A549 (cell line): ENCODE measurements around the gene ELFN1. TPM values are rescaled to one million over a fixed set of nuclear protein-coding genes. Genes with fewer than 3 reads are reported as not detected.

Source experiments
- ATAC-seq, 2 experiments: fragments of 200-7000 bp in 1 of 2; fragments of >200 bp in 1 of 2; cut with Nextera tagmentation in 1 of 2; cut with Tn5 transposase in 1 of 2; 3 replicates each; pipeline versions ENCODE4 v1.8.0 to v1.9.1; 2018 to 2020; ENCODE audit warnings: mild to moderate bottlenecking in 1 of 2, moderate library complexity in 1 of 2
- CTCF ChIA-PET: fragments of 300-600 bp; sonication (Branson Sonifier 250); formaldehyde crosslinking; extraction: SDS; loops from one replicate; lab custom pipeline; 2021; ENCODE audit warnings: antibody characterized with exemption, inconsistent platforms; lab: Yijun Ruan, JAX
- POLR2A ChIA-PET: fragments of 350-600 bp; formaldehyde crosslinking; extraction: SDS; loops from one replicate; lab custom pipeline; 2021; ENCODE audit warnings: antibody characterized with exemption, inconsistent platforms; lab: Yijun Ruan, JAX
- DNase-seq, 2 experiments: peaks; one replicate each; pipeline versions ENCODE4 v3.0.0 to v3.0.0-alpha.2; 2011 to 2016; ENCODE audit warnings: low read depth in 1 of 2, low spot score in 1 of 2
- FAIRE-seq: peaks from 2 replicates; lab custom pipeline; 2011; peaks lifted over from hg19 to GRCh38; lab: Jason Lieb, UNC
- H3K27ac ChIP-seq, 2 experiments: fragments of >200 bp; sonication (Bioruptor Twin); formaldehyde crosslinking; 3 replicates each; pipeline ENCODE4 v1.5.1; 2016 to 2017
- H3K4me1 ChIP-seq: fragments of >200 bp; sonication (Bioruptor Twin); formaldehyde crosslinking; 3 replicates; pipeline ENCODE4 v1.6.1; 2016
- H3K4me2 ChIP-seq: fragments of >200 bp; sonication (Bioruptor Twin); formaldehyde crosslinking; 3 replicates; pipeline ENCODE4 v1.6.1; 2016
- H3K4me3 ChIP-seq: fragments of >200 bp; sonication (Bioruptor Twin); formaldehyde crosslinking; 3 replicates; pipeline ENCODE4 v1.5.1; 2016
- H3K9me3 ChIP-seq: fragments of >200 bp; sonication (Bioruptor Twin); formaldehyde crosslinking; 3 replicates; pipeline ENCODE4 v1.6.1; 2016
- CHD2 ChIP-seq: fragments of 150-350 bp; IDR thresholded peaks from 2 replicates; pipeline ENCODE4 v1.6.1; 2014; ENCODE audit warnings: low read length; ENCODE audit not compliant: partially characterized antibody
- EHMT2 ChIP-seq: fragments of 200-600 bp; sonication (generic); IDR thresholded peaks from 2 replicates; pipeline ENCODE4 v1.6.1; 2016; ENCODE audit warnings: antibody characterized with exemption, low read depth, mild to moderate bottlenecking, moderate library complexity
- FOSB ChIP-seq: fragments of 250-450 bp; sonication (Bioruptor Pico); IDR thresholded peaks from 2 replicates; pipeline ENCODE4 v1.5.0; 2020; ENCODE audit warnings: mild to moderate bottlenecking, moderate library complexity
- FOXS1 ChIP-seq: fragments of 250-450 bp; sonication (Bioruptor Pico); IDR thresholded peaks from 2 replicates; pipeline ENCODE4 v1.5.0; 2020; ENCODE audit warnings: mild to moderate bottlenecking, moderate library complexity
- HEYL ChIP-seq: fragments of 250-450 bp; sonication (Bioruptor Pico); IDR thresholded peaks from 2 replicates; pipeline ENCODE4 v1.8.0; 2021; ENCODE audit warnings: mild to moderate bottlenecking, moderate library complexity
- HOXA7 ChIP-seq: fragments of 250-450 bp; sonication (Bioruptor Pico); IDR thresholded peaks from 2 replicates; pipeline ENCODE4 v1.5.0; 2020; ENCODE audit warnings: mild to moderate bottlenecking, moderate library complexity
- HOXB5 ChIP-seq: fragments of 250-450 bp; sonication (Bioruptor Pico); IDR thresholded peaks from 2 replicates; pipeline ENCODE4 v1.5.0; 2020; ENCODE audit warnings: mild to moderate bottlenecking, moderate library complexity
- KDM5A ChIP-seq: fragments of 200-600 bp; sonication (generic); IDR thresholded peaks from 2 replicates; pipeline ENCODE4 v1.6.1; 2016; ENCODE audit warnings: antibody characterized with exemption, mild to moderate bottlenecking
- MAFK ChIP-seq: fragments of 450-650 bp; IDR thresholded peaks from 2 replicates; pipeline ENCODE4 v1.6.1; 2014; ENCODE audit not compliant: partially characterized antibody
- MYC ChIP-seq: IDR thresholded peaks from 2 replicates; pipeline ENCODE4 v1.6.1; 2012; ENCODE audit warnings: mild to moderate bottlenecking, inconsistent platforms, low read length, improper control_type of control experiment, borderline replicate concordance
- NPAS2 ChIP-seq: fragments of 250-450 bp; sonication (Bioruptor Pico); IDR thresholded peaks from 2 replicates; pipeline ENCODE4 v1.8.0; 2022; ENCODE audit warnings: mild to moderate bottlenecking, moderate library complexity, borderline replicate concordance
- PHF8 ChIP-seq: fragments of 200-600 bp; sonication (generic); IDR thresholded peaks from 2 replicates; pipeline ENCODE4 v1.6.1; 2016; ENCODE audit warnings: low read depth, mild to moderate bottlenecking, antibody characterized with exemption, moderate library complexity, borderline replicate concordance
- POLR2A ChIP-seq: IDR thresholded peaks from 2 replicates; pipeline ENCODE4 v1.6.1; 2012; ENCODE audit warnings: mild to moderate bottlenecking, low read length
- POLR2AphosphoS2 ChIP-seq: conservative IDR thresholded peaks from 2 replicates; pipeline ENCODE4 v1.6.1; 2012; ENCODE audit warnings: low read length, improper control_type of control experiment, inconsistent platforms
- RAD21 ChIP-seq, 2 experiments: fragments of >200 bp in 1 of 2; sonication (Bioruptor Twin) in 1 of 2; formaldehyde crosslinking in 1 of 2; IDR thresholded peaks in 1 of 2; conservative IDR thresholded peaks in 1 of 2; 2 replicates in 1 of 2; 3 replicates in 1 of 2; pipeline ENCODE4 v1.6.1; 2012 to 2018; ENCODE audit warnings: inconsistent platforms in 1 of 2
- RARB ChIP-seq: fragments of 250-450 bp; sonication (Bioruptor Pico); IDR thresholded peaks from 2 replicates; pipeline ENCODE4 v1.8.0; 2021; ENCODE audit warnings: mild to moderate bottlenecking, moderate library complexity
- RCOR1 ChIP-seq: fragments of 150-350 bp; IDR thresholded peaks from 2 replicates; pipeline ENCODE4 v1.6.1; 2014; ENCODE audit warnings: antibody characterized with exemption, low read length, low read depth
- RNF2 ChIP-seq: fragments of 200-600 bp; sonication (generic); IDR thresholded peaks from 2 replicates; pipeline ENCODE4 v1.6.1; 2016; ENCODE audit warnings: low read depth, mild to moderate bottlenecking, antibody characterized with exemption, moderate library complexity, borderline replicate concordance
- TP53 ChIP-seq: fragments of 250-450 bp; sonication (Bioruptor Pico); IDR thresholded peaks from 2 replicates; pipeline ENCODE4 v1.5.0; 2021; ENCODE audit warnings: mild to moderate bottlenecking, moderate library complexity
- ZC3H11A ChIP-seq: fragments of 450-650 bp; IDR thresholded peaks from 2 replicates; pipeline ENCODE4 v1.6.1; 2014; ENCODE audit warnings: antibody characterized with exemption, mild to moderate bottlenecking
- ZNF302 ChIP-seq: fragments of 250-450 bp; sonication (Bioruptor Pico); IDR thresholded peaks from 2 replicates; pipeline ENCODE4 v1.9.0; 2021; ENCODE audit warnings: inconsistent platforms, mild to moderate bottlenecking, moderate library complexity
- WGBS: methylation state at CpG from one replicate; pipeline ENCODE4 v1.1.6; 2017; ENCODE audit errors: missing lambda C conversion rate; 5-methylcytosine and 5-hydroxymethylcytosine counted together
- polyA plus RNA-seq, 4 experiments: library from polyadenylated mRNA; depleted of rRNA in 3 of 4; stranded (reverse); fragments of >200 nt; fragmentation: RNase III in 1 of 4; extraction: RNeasy Plus Mini Kit Qiagen cat#74134 plus additional on column Dnase treatment in 1 of 4; gene quantifications; 2 replicates in 3 of 4; 3 replicates in 1 of 4; pipeline ENCODE4 v1.2.3, GENCODE V29; 2011 to 2017
- TF ChIP-seq, protein P1 (sequence below): fragments of 450-650 bp; IDR thresholded peaks from 2 replicates; pipeline ENCODE4 v1.6.1; 2014; ENCODE audit warnings: antibody characterized with exemption
- TF ChIP-seq, protein P2 (sequence below): fragments of 250-450 bp; sonication (Bioruptor Pico); IDR thresholded peaks from 2 replicates; pipeline ENCODE4 v1.5.0; 2021; ENCODE audit warnings: mild to moderate bottlenecking, moderate library complexity, borderline replicate concordance
- TF ChIP-seq, protein P3 (sequence below): IDR thresholded peaks from 2 replicates; pipeline ENCODE4 v1.6.1; 2012

Gene ELFN1
- polyA plus RNA-seq, 2 of the 4 experiments (the other 2 are of a cell fraction), result 0.08 to 0.10 TPM

DNA sequence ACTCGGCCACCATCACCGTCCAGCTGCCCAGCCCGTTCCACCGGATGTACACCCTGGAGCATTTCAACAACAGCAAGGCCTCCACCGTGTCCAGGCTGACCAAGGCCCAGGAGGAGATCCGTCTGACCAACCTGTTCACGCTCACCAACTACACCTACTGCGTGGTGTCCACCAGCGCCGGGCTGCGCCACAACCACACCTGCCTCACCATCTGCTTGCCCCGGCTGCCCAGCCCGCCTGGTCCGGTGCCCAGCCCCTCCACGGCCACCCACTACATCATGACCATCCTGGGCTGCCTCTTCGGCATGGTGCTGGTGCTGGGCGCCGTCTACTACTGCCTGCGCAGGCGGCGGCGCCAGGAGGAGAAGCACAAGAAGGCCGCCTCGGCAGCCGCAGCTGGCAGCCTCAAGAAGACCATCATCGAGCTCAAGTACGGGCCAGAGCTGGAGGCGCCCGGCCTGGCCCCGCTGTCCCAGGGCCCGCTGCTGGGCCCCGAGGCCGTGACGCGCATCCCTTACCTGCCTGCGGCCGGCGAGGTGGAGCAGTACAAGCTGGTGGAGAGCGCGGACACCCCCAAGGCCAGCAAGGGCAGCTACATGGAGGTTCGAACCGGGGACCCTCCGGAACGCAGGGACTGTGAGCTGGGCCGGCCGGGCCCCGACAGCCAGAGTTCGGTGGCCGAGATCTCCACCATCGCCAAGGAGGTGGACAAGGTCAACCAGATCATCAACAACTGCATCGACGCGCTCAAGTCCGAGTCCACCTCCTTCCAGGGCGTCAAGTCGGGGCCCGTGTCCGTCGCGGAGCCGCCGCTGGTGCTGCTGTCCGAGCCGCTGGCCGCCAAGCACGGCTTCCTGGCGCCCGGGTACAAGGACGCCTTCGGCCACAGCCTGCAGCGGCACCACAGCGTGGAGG is 75.8 kb downstream of the ELFN1 start:
- ChIA-PET POLR2A (no interaction called here), CTCF (no interaction called here)
- no peak for ATAC-seq
- no peak for DNase-seq
- H3K4me2 ChIP-seq, result no peak overlapping the region
- 82% methylated on average over 55 of the region's 72 CpGs for WGBS
- H3K27ac ChIP-seq, result no peak overlapping the region
- H3K4me3 ChIP-seq, result no peak overlapping the region
- H3K4me1 ChIP-seq, result peaks cover 3% of the 10 kb centered on the region; the same call in 1 of the 3 replicates
- FAIRE-seq, result no peak
- no peaks in the 10 kb centered on the region for H3K9me3 ChIP-seq
- TF ChIP-seq POLR2A, result no peak
- no peak for TF ChIP-seq FOXS1
- TF ChIP-seq RAD21 (conservative IDR thresholded peaks at IDR 0.05 in 1 of 2, IDR thresholded peaks at IDR 0.05 in 1 of 2), result no peak
- TF ChIP-seq, protein P1, sequence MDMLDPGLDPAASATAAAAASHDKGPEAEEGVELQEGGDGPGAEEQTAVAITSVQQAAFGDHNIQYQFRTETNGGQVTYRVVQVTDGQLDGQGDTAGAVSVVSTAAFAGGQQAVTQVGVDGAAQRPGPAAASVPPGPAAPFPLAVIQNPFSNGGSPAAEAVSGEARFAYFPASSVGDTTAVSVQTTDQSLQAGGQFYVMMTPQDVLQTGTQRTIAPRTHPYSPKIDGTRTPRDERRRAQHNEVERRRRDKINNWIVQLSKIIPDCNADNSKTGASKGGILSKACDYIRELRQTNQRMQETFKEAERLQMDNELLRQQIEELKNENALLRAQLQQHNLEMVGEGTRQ, result no peak
- TF ChIP-seq FOSB, result no peak
- TF ChIP-seq RNF2, result no peak
- no peak for TF ChIP-seq TP53
- TF ChIP-seq PHF8, result no peak
- TF ChIP-seq POLR2AphosphoS2, result no peak

DNA sequence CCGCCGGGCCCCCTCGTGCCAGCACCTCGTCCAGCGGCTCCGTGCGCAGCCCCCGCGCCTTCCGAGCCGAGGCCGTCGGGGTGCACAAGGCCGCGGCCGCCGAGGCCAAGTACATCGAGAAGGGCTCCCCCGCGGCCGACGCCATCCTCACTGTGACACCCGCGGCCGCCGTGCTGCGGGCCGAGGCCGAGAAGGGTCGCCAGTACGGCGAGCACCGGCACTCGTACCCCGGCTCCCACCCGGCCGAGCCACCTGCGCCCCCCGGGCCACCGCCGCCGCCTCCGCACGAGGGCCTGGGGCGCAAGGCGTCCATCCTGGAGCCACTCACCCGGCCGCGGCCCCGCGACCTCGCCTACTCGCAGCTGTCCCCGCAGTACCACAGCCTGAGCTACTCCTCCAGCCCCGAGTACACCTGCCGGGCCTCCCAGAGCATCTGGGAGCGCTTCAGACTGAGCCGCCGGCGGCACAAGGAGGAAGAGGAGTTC is 76.5 kb downstream of the ELFN1 start:
- ChIA-PET POLR2A (no interaction called here), CTCF (no interaction called here)
- Histone ChIP-seq H3K27ac (no peak overlapping the region), H3K4me2 (no peak overlapping the region), H3K9me3 (no peaks in the 10 kb centered on the region), H3K4me3 (no peak overlapping the region), H3K4me1 (peaks cover 3% of the 10 kb centered on the region; the same call in 1 of the 3 replicates)
- DNase-seq (no peak), FAIRE-seq (no peak), ATAC-seq (no peak)
- 86% methylated on average over 44 of the region's 60 CpGs for WGBS
- TF ChIP-seq RARB (CRISPR knock-in tag) (no peak), NPAS2 (no peak), FOXS1 (no peak), TP53 (no peak), MYC (no peak), RAD21 (conservative IDR thresholded peaks at IDR 0.05 in 1 of 2, IDR thresholded peaks at IDR 0.05 in 1 of 2) (no peak), EHMT2 (no peak), PHF8 (no peak), RCOR1 (no peak), MAFK (no peak), ZNF302 (no peak), HOXB5 (CRISPR knock-in tag) (no peak), CHD2 (no peak), KDM5A (no peak), ZC3H11A (no peak), HOXA7 (CRISPR knock-in tag) (no peak), HEYL (no peak), RNF2 (no peak)
- TF ChIP-seq, protein P2, sequence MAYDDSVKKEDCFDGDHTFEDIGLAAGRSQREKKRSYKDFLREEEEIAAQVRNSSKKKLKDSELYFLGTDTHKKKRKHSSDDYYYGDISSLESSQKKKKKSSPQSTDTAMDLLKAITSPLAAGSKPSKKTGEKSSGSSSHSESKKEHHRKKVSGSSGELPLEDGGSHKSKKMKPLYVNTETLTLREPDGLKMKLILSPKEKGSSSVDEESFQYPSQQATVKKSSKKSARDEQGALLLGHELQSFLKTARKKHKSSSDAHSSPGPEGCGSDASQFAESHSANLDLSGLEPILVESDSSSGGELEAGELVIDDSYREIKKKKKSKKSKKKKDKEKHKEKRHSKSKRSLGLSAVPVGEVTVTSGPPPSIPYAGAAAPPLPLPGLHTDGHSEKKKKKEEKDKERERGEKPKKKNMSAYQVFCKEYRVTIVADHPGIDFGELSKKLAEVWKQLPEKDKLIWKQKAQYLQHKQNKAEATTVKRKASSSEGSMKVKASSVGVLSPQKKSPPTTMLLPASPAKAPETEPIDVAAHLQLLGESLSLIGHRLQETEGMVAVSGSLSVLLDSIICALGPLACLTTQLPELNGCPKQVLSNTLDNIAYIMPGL (CRISPR knock-in tag), result no peak
- TF ChIP-seq, protein P3, sequence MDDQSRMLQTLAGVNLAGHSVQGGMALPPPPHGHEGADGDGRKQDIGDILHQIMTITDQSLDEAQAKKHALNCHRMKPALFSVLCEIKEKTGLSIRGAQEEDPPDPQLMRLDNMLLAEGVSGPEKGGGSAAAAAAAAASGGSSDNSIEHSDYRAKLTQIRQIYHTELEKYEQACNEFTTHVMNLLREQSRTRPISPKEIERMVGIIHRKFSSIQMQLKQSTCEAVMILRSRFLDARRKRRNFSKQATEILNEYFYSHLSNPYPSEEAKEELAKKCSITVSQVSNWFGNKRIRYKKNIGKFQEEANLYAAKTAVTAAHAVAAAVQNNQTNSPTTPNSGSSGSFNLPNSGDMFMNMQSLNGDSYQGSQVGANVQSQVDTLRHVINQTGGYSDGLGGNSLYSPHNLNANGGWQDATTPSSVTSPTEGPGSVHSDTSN, result no peak
